OCI-LY7 (cell line): Measurements from ENCODE around the gene ALG1. TPM values are rescaled to one million over a fixed set of nuclear protein-coding genes. Genes with fewer than 3 reads are reported as not detected.

Experiments used
- BruUV-seq: library from RNA; stranded (reverse); fragments of 400-500 nt; replicated peaks from 2 replicates; lab custom pipeline; 2021; lab: Mats Ljungman, UMichigan
- CTCF ChIA-PET: fragments of 300-600 bp; sonication (Branson Sonifier 250); formaldehyde crosslinking; loops from one replicate; lab custom pipeline; 2022; ENCODE audit warnings: antibody characterized with exemption; ENCODE audit not compliant: unreplicated experiment; lab: Charles Lee
- POLR2A ChIA-PET: fragments of 300-600 bp; sonication (Branson Sonifier 250); formaldehyde crosslinking; loops from one replicate; lab custom pipeline; 2022; ENCODE audit warnings: antibody characterized with exemption; lab: Charles Lee
- DNase-seq: peaks from one replicate; pipeline ENCODE4 v3.0.0-alpha.2; 2015; ENCODE audit warnings: low spot score
- H2AFZ ChIP-seq: fragments of 200-600 bp; sonication (generic), shearing (Covaris generic); 2 replicates; pipeline ENCODE4 v1.6.1; 2014; ENCODE audit warnings: mild to moderate bottlenecking, antibody characterized with exemption, low read length, moderate library complexity
- H3K27ac ChIP-seq: fragments of 200-600 bp; sonication (generic); 2 replicates; pipeline ENCODE4 v1.5.1; 2014; ENCODE audit warnings: mixed run types, low read depth, mild to moderate bottlenecking, moderate library complexity, low read length, inconsistent platforms; ENCODE audit not compliant: poor library complexity, severe bottlenecking
- H3K36me3 ChIP-seq: fragments of 200-600 bp; sonication (generic); 2 replicates; pipeline ENCODE4 v1.6.1; 2014; ENCODE audit warnings: mild to moderate bottlenecking, antibody characterized with exemption, low read length, moderate library complexity, mixed read lengths; ENCODE audit not compliant: insufficient read depth
- H3K4me1 ChIP-seq: fragments of 200-600 bp; sonication (generic); 2 replicates; pipeline ENCODE4 v1.5.1; 2014; ENCODE audit warnings: mild to moderate bottlenecking, low read length; ENCODE audit not compliant: insufficient read depth, poor library complexity, severe bottlenecking
- H3K4me2 ChIP-seq: fragments of 200-600 bp; sonication (generic); 2 replicates; pipeline ENCODE4 v1.6.1; 2014; ENCODE audit warnings: mild to moderate bottlenecking, low read length
- H3K4me3 ChIP-seq: fragments of 200-600 bp; sonication (generic); 2 replicates; pipeline ENCODE4 v1.5.1; 2014; ENCODE audit warnings: mild to moderate bottlenecking, low read depth, low read length; ENCODE audit not compliant: poor library complexity, severe bottlenecking
- H3K79me2 ChIP-seq: fragments of 200-600 bp; sonication (generic); 2 replicates; pipeline ENCODE4 v1.6.1; 2016; ENCODE audit warnings: low read depth, mild to moderate bottlenecking, low read length, moderate library complexity, mixed read lengths; ENCODE audit not compliant: insufficient read depth
- H3K9me2 ChIP-seq: fragments of 200-600 bp; sonication (generic); 2 replicates; pipeline ENCODE4 v1.6.1; 2016; ENCODE audit warnings: mild to moderate bottlenecking, low read length, mixed read lengths; ENCODE audit not compliant: insufficient read depth
- H3K9me3 ChIP-seq: fragments of 200-600 bp; sonication (generic); 2 replicates; pipeline ENCODE4 v1.6.1; 2014; ENCODE audit warnings: mild to moderate bottlenecking, mixed run types, low read length, mixed read lengths
- H4K20me1 ChIP-seq: fragments of 200-600 bp; sonication (generic); 2 replicates; pipeline ENCODE4 v1.6.1; 2014; ENCODE audit warnings: mild to moderate bottlenecking, antibody characterized with exemption, low read length, moderate library complexity, mixed read lengths; ENCODE audit not compliant: insufficient read depth
- EZH2phosphoT487 ChIP-seq: fragments of 200-600 bp; sonication (generic); IDR thresholded peaks from 2 replicates; pipeline ENCODE4 v1.6.1; 2018; ENCODE audit warnings: low read depth, borderline replicate concordance, mild to moderate bottlenecking, mixed run types, antibody characterized with exemption, low read length, moderate library complexity, mixed read lengths
- intact Hi-C: fragments of 100-400 bp; cut with micrococcal nuclease; formaldehyde crosslinking; loops from one replicate; pipeline ENCODE4 v1.10.0; 2022; ENCODE audit not compliant: unreplicated experiment
- total RNA-seq, 2 experiments: library from RNA; depleted of rRNA in 1 of 2; stranded (reverse); fragments of >200 nt in 1 of 2; shearing (Covaris generic) in 1 of 2; gene quantifications; 2 replicates each; pipeline ENCODE4 v1.2.3, GENCODE V29; 2014 to 2022
- TF ChIP-seq, protein P1 (sequence below): fragments of 200-600 bp; sonication (generic); conservative IDR thresholded peaks from 2 replicates; pipeline ENCODE4 v1.5.1; 2014; ENCODE audit warnings: mild to moderate bottlenecking, antibody characterized with exemption, low read length, moderate library complexity, mixed read lengths

Gene ALG1
- total RNA-seq, 2 experiments from 2014 or later = 13.7 to 23.1 TPM

GRCh38 chr16:5030251-5030870, 41.3 kb upstream of the ALG1 start:
- Histone ChIP-seq H3K36me3 (no peaks in the 10 kb centered on the region), H3K9me3 (no peaks in the 10 kb centered on the region), H3K9me2 (no peaks in the 10 kb centered on the region), H3K27ac (no peak overlapping the region), H3K4me2 (no peak overlapping the region), H4K20me1 (no peaks in the 10 kb centered on the region), H3K4me1 (peaks cover 15% of the 10 kb centered on the region), H2AFZ (no peak overlapping the region), H3K79me2 (no peaks in the 10 kb centered on the region), H3K4me3 (no peak overlapping the region)
- ChIA-PET POLR2A (no interaction called here), CTCF (no interaction called here)
- no peak for DNase-seq
- intact Hi-C loops = no loop called here
- no TSS peak for BruUV-seq
- TF ChIP-seq EZH2phosphoT487 = no peak
- TF ChIP-seq, protein P1, sequence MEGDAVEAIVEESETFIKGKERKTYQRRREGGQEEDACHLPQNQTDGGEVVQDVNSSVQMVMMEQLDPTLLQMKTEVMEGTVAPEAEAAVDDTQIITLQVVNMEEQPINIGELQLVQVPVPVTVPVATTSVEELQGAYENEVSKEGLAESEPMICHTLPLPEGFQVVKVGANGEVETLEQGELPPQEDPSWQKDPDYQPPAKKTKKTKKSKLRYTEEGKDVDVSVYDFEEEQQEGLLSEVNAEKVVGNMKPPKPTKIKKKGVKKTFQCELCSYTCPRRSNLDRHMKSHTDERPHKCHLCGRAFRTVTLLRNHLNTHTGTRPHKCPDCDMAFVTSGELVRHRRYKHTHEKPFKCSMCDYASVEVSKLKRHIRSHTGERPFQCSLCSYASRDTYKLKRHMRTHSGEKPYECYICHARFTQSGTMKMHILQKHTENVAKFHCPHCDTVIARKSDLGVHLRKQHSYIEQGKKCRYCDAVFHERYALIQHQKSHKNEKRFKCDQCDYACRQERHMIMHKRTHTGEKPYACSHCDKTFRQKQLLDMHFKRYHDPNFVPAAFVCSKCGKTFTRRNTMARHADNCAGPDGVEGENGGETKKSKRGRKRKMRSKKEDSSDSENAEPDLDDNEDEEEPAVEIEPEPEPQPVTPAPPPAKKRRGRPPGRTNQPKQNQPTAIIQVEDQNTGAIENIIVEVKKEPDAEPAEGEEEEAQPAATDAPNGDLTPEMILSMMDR = no peak

DNA sequence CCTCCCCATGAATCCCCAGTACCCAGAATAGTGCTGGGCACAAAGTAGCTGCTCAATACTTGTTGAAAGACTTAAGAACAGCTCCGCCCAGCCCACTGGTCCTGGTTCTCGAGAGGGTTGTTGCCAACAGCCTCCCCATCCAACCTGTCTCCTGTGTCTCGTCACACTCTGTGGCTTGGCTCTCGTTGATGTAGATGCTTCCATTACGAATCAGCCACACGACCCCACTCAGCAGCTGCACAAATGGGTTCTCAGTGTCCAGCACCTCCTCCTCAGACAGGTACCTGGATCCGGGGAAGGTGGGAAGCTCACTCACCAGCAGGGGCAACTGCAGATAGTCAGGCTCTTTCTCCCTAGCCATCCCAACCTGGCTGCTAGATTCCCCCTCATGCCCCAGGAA, 40.0 kb upstream of the ALG1 start:
- Histone ChIP-seq H3K79me2 (no peaks in the 10 kb centered on the region), H3K27ac (no peak overlapping the region), H3K4me1 (peaks cover 15% of the 10 kb centered on the region), H3K4me3 (no peak overlapping the region), H3K4me2 (no peak overlapping the region), H3K36me3 (no peaks in the 10 kb centered on the region), H2AFZ (no peak overlapping the region), H3K9me2 (no peaks in the 10 kb centered on the region), H3K9me3 (no peaks in the 10 kb centered on the region), H4K20me1 (no peaks in the 10 kb centered on the region)
- DNase-seq = no peak
- BruUV-seq = no TSS peak
- ChIA-PET CTCF (no interaction called here), POLR2A (no interaction called here)
- no peak for TF ChIP-seq EZH2phosphoT487
- TF ChIP-seq, protein P1 = no peak
- intact Hi-C loops = no loop called here

DNA sequence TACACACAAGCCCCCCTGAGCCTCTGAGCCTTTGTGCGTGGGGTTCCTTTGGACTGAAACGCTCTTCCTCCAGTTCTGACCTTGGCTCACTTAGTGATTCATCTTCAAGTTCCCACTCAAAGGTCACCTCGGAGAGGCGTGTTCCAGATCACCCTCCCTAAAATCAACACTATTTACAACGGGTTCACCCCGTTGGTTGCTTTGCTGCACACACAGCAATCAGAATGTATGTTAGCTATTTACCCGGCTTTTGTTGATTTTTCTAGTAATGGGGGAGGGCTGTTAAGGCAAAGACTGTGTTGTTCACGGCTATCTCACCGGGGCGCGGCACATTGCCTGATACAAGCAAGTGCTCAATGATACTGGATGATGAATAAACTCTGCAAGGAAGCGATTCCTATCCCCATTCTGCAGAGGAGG, 38.9 kb upstream of the ALG1 start:
- TF ChIP-seq EZH2phosphoT487 = no peak
- TF ChIP-seq, protein P1 = no peak
- no peak for DNase-seq
- Histone ChIP-seq H3K4me2 (peak overlapping the region; percentile 78), H3K79me2 (no peaks in the 10 kb centered on the region), H2AFZ (peak overlapping the region; percentile 97; the same call in 1 of the 2 replicates), H3K36me3 (no peaks in the 10 kb centered on the region), H3K27ac (no peak overlapping the region), H4K20me1 (no peaks in the 10 kb centered on the region), H3K9me3 (no peaks in the 10 kb centered on the region), H3K4me1 (peaks cover 15% of the 10 kb centered on the region), H3K4me3 (peak overlapping the region; percentile 85), H3K9me2 (no peaks in the 10 kb centered on the region)
- CTCF ChIA-PET = no interaction called here
- POLR2A ChIA-PET = interaction anchor here (1.0 kb wide), 1 partner anchor 60 kb away, joined by 3 read pairs; no protein-coding TSS in a partner anchor
- intact Hi-C loops = no loop called here
- TSS peak; percentile 63 for BruUV-seq
